Measurements from ENCODE around the gene TCEAL3. TPM values are rescaled to one million over a fixed set of nuclear protein-coding genes. Genes with fewer than 3 reads are reported as not detected.
"Not testable (repeated sequence)": the region's sequence is repeated elsewhere in the genome, so short reads cannot be mapped to it uniquely, and the experiment has no call there.

The TCEAL3 gene
- total RNA-seq, 4 donors from 2014 or later: 18.4 to 21.5 (median 19.5) TPM

GRCh38 chrX:103586314-103586646 is 21.5 kb upstream of the TCEAL3 start:
- intact Hi-C loops (cut with DNase I; ENCODE audit: low total_unique reads): no loop called here
- 0 to 34% methylated on average over 3 to 5 of the region's 5 CpGs for WGBS, 2 donors
- peak overlapping the region; percentile 54 for H3K4me3 ChIP-seq (ENCODE audit: low read depth, poor library complexity, severe bottlenecking)
- TF ChIP-seq POLR2A (IDR thresholded peaks at IDR 0.05) (no peak), CTCF (IDR thresholded peaks at IDR 0.05) (no peak)
- DNase-seq (ENCODE audit: low spot score in 2 of 2): no peak

DNA sequence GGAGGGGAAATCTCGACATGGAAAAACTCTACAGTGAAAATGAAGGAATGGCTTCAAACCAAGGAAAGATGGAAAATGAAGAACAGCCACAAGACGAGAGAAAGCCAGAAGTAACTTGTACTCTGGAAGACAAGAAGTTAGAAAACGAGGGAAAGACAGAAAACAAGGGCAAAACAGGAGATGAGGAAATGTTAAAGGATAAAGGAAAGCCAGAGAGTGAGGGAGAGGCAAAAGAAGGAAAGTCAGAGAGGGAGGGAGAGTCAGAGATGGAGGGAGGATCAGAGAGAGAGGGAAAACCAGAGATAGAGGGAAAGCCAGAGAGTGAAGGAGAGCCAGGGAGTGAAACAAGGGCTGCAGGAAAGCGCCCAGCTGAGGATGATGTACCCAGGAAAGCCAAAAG is 21.1 kb upstream of the TCEAL3 start:
- intact Hi-C loops (cut with DNase I; ENCODE audit: low total_unique reads): no loop called here
- TF ChIP-seq CTCF (IDR thresholded peaks at IDR 0.05) (no peak), POLR2A (IDR thresholded peaks at IDR 0.05) (no peak)
- 30 to 44% methylated on average over 4 of the region's 4 CpGs for WGBS, 2 donors
- no peak overlapping the region for H3K4me3 ChIP-seq (ENCODE audit: low read depth, poor library complexity, severe bottlenecking)
- DNase-seq (ENCODE audit: low spot score in 2 of 2): no peak

- intact Hi-C loops (cut with DNase I; ENCODE audit: low total_unique reads); DNase-seq (ENCODE audit: low spot score in 2 of 2); H3K4me3 ChIP-seq (ENCODE audit: low read depth, poor library complexity, severe bottlenecking): not testable (repeated sequence)
- 100% methylated on average over 1 of the region's 1 CpG for WGBS, 2 donors
Observed at GRCh38 chrX:103592295-103592694, 15.5 kb upstream of the TCEAL3 start.

DNA sequence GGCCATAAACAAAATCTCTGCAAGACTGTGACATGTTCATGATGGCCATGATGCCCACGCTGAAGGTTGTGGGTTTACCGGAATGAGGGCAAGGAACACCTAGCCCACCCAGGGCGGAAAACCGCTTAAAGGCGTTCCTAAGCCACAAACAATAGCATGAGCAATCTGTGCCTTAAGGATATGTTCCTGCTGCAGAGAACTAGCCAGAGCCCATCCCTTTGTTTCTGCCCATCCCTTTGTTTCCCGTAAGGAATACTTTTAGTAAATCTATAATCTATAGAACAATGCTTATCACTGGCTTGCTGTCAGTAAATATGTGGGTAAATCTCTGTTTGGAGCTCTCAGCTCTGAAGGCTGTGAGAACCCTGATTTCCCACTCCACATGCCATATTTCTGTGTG is 12.6 kb upstream of the TCEAL3 start:
- H3K4me3 ChIP-seq (ENCODE audit: low read depth, poor library complexity, severe bottlenecking); intact Hi-C loops (cut with DNase I; ENCODE audit: low total_unique reads); DNase-seq (ENCODE audit: low spot score in 2 of 2): not testable (repeated sequence)
- WGBS, 2 donors: 85 to 95% methylated on average over 6 of the region's 6 CpGs

DNA sequence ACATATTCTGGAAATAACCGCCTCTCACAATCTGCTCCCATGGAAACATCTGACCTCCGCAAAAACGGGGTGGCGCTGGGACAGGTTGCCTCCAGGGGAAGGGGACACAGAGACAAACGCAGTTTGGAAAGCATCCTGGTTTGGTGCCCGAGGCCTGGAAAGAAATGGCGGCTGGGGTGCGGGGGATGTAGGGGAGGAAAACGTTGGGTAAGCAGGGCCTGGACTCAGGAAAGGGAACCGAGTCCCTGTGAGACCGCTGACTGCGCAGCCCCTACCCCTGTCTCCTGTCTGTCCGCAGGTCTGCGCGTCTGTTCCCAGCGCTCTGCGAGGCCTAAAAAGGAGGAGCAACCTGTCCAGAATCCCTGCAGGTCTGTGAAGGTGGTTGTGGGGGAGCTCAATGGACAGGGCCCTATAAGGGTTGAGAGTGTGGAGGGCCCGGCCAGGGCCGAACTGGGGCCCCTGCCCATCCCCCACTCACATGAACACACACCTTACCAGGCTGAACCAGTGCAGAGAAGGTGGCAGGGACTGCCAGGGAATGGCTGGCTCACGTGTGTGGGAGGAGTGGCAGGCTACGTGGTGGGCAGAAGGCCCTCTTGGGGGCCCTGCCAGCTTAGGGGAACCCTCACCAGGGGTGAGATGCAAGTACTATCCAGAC is 672 bp downstream of the TCEAL3 start:
- 5 to 29% methylated on average over 11 to 21 of the region's 21 CpGs for WGBS, 2 donors
- TF ChIP-seq POLR2A (IDR thresholded peaks at IDR 0.05): no peak
- no peak for TF ChIP-seq CTCF (IDR thresholded peaks at IDR 0.05)
- no peak for DNase-seq (ENCODE audit: low spot score in 2 of 2)
- peak overlapping the region; percentile 50 for H3K4me3 ChIP-seq (ENCODE audit: low read depth, poor library complexity, severe bottlenecking)
- intact Hi-C loops (cut with DNase I; ENCODE audit: low total_unique reads): no loop called here

GRCh38 chrX:103610282-103610681 is 2.5 kb downstream of the TCEAL3 start:
- intact Hi-C loops (cut with DNase I; ENCODE audit: low total_unique reads): no loop called here
- TF ChIP-seq CTCF (IDR thresholded peaks at IDR 0.05) (no peak), POLR2A (IDR thresholded peaks at IDR 0.05) (no peak)
- no peak overlapping the region for H3K4me3 ChIP-seq (ENCODE audit: low read depth, poor library complexity, severe bottlenecking)
- no peak for DNase-seq (ENCODE audit: low spot score in 2 of 2)
- WGBS, 2 donors: 61 to 76% methylated on average over 1 of the region's 1 CpG

DNA sequence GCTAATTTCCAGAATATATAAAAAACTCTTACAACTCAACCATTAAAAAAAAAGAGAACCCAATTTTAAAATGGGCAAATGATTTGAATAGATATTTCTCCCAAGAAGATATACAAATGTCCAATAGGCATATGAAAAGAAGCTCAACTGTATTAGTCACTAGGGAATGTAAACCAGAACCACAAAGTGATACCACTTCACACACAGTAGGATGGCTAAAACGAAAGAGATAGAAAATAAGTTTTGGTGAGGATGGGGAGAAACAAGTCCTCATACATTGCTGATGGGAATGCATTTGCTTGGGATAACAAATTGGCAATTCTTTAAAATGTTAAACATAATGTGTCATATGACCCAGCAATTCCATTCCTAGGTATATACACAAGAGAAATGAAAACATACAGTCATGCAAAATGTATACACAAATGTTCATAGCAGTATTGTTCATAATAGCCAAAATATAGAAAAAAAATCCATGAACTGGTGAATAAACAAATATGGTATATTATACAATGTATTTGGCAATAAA is 5.7 kb downstream of the TCEAL3 start:
- intact Hi-C loops (cut with DNase I; ENCODE audit: low total_unique reads): no loop called here
- no peak for TF ChIP-seq CTCF (IDR thresholded peaks at IDR 0.05)
- TF ChIP-seq POLR2A (IDR thresholded peaks at IDR 0.05): no peak
- no peak overlapping the region for H3K4me3 ChIP-seq (ENCODE audit: low read depth, poor library complexity, severe bottlenecking)
- no peak for DNase-seq (ENCODE audit: low spot score in 2 of 2)
- WGBS, 2 donors: 51 to 100% methylated on average over 1 of the region's 1 CpG

Data from lower leg skin (tissue), 4 donors.